HUES6 (cell line): Measurements from ENCODE around the gene LDB3.

ENCODE experiments used
- H3K27ac ChIP-seq: 2 replicates; pipeline ENCODE4 v1.7.0; 2013; ENCODE audit warnings: low read depth, mild to moderate bottlenecking, low read length, inconsistent platforms
- H3K27me3 ChIP-seq: 2 replicates; pipeline ENCODE4 v1.6.1; 2013; ENCODE audit warnings: low read length; ENCODE audit not compliant: control insufficient read depth, insufficient read depth
- H3K36me3 ChIP-seq: 2 replicates; pipeline ENCODE4 v1.6.1; 2013; ENCODE audit warnings: low read length; ENCODE audit not compliant: control insufficient read depth, insufficient read depth
- H3K4me1 ChIP-seq: 2 replicates; pipeline ENCODE4 v1.6.1; 2013; ENCODE audit warnings: low read length; ENCODE audit not compliant: control insufficient read depth, insufficient read depth
- H3K4me3 ChIP-seq: 2 replicates; pipeline ENCODE4 v1.5.1; 2013; ENCODE audit warnings: low read depth, low read length
- H3K9ac ChIP-seq: one replicate; pipeline ENCODE4 v1.6.1; 2013; ENCODE audit warnings: mild to moderate bottlenecking, low read length
- H3K9me3 ChIP-seq: 2 replicates; pipeline ENCODE4 v1.6.1; 2013; ENCODE audit warnings: low read depth, low read length; ENCODE audit not compliant: control insufficient read depth, insufficient read depth

LDB3 gene

DNA sequence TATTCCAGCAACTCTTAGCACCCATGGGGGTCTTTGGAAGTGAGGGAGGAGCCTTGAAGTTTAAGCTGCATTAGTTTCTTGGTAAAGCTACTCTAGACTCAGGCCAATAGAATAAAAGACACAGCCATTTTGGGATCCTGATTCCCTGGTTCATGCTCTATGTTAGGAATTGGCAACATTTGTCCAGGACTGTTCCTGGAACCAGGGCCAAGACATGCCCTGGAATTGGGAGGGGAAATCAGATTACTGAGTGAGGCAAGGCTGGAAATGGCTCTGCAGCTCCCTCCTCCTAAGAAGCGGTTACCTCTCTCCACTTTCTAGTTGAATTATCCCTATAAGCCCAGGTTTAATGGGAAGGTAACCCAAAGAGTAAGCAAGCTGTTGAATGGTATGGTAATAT is 73.9 kb downstream of the LDB3 start:
- H3K9me3 ChIP-seq, result no peaks in the 10 kb centered on the region
- peaks cover 5% of the 10 kb centered on the region; the same call in 1 of the 2 replicates for H3K4me1 ChIP-seq
- no peak overlapping the region for H3K4me3 ChIP-seq
- H3K27me3 ChIP-seq, result no peaks in the 10 kb centered on the region
- no peaks in the 10 kb centered on the region for H3K36me3 ChIP-seq
- H3K27ac ChIP-seq, result no peak overlapping the region
- no peak overlapping the region for H3K9ac ChIP-seq

DNA sequence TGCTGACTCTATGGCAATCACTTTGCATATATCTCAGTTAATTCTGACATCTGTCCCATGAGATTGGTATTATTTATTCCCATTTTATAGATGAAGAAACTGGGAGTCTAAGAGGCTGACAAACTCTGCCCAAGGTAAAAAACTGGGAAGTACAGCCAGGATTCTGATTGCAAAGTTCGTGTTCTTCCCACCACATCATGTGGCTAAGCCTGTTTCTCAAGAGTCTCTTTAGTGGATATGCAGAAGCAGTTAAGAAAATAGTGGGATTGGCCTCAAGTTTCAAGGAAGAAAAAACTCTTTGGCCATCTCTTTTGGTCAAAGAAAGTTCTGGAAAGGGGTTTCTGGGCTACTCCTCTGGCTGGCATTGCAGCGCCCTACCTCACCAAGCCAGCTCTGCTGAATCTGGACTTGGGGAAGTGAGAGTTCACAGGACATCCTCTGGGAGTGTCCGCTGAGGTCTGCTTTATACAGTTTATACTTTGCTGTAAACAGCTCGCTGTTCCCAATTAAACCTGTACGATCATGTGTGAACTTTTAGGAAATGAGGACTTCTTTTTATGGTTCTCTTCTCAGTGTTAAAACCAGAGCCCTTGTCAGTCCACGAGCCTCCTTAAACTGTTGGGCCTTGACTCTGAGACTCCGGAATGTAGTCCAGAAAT is 75.9 kb downstream of the LDB3 start:
- Histone ChIP-seq H3K27me3 (no peaks in the 10 kb centered on the region), H3K36me3 (no peaks in the 10 kb centered on the region), H3K4me1 (peaks cover 5% of the 10 kb centered on the region; the same call in 1 of the 2 replicates), H3K9ac (no peak overlapping the region), H3K9me3 (no peaks in the 10 kb centered on the region), H3K27ac (no peak overlapping the region), H3K4me3 (no peak overlapping the region)

DNA sequence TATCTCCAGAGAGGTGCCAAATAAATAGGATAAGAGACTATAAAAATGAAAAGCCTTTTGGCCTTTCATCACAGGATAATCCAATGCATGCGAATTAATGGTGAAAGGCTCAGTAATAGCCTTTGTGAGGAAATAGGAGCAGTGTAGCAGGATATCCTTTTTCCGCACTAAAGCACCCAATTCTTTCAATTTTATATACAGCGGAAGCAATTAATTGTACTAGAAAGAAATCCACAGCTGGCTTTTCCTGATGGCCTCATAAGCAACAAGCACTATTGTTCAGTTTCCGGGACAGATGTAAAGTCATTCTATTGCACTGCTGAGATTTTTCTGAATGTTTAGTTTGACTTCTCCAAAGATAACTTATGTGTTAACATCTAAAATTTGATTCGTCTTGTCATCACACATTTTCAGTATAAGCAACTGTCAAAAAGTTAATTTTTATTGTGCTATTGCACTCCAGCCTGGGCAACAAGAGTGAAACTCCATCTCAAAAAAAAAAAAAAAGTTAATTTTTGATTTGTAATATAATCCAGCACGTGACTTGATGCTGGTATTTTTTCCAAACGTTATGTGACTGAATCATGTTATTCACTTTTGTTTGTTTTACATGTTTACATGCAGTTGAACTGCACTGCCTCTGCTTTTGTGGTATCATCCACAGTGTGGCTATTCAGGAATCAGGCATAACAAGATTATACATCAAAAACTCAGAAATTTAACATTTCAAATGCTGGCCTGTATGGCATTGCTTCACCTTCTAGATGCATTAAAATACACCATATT is 79.7 kb downstream of the LDB3 start:
- Histone ChIP-seq H3K4me1 (peaks cover 10% of the 10 kb centered on the region), H3K27ac (no peak overlapping the region), H3K9me3 (no peaks in the 10 kb centered on the region), H3K27me3 (no peaks in the 10 kb centered on the region), H3K4me3 (no peak overlapping the region), H3K36me3 (no peaks in the 10 kb centered on the region; the same call in 1 of the 2 replicates), H3K9ac (no peak overlapping the region)

DNA sequence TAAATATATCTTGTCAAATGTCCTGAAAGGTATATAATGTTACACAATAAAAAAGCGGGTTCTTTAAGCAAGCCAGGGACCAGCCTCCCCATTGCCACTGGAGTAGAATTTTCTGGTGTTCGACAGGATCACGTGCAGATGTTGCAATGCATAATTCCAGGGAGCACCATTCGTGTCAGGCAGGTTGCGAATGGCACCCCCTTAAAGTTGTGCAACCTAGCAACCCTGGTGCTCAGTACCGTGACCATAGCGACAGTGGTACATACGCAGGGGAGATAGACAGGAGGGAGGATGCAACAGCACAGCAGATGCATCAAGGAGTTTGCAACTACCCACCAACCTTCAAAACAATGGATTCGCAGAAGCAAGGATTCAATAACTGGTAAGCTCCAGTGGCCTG is 81.5 kb downstream of the LDB3 start:
- peaks cover 23% of the 10 kb centered on the region for H3K4me1 ChIP-seq
- no peak overlapping the region for H3K9ac ChIP-seq
- H3K4me3 ChIP-seq, result no peak overlapping the region
- no peaks in the 10 kb centered on the region; the same call in 1 of the 2 replicates for H3K36me3 ChIP-seq
- no peaks in the 10 kb centered on the region for H3K9me3 ChIP-seq
- no peak overlapping the region for H3K27ac ChIP-seq
- no peaks in the 10 kb centered on the region for H3K27me3 ChIP-seq

DNA sequence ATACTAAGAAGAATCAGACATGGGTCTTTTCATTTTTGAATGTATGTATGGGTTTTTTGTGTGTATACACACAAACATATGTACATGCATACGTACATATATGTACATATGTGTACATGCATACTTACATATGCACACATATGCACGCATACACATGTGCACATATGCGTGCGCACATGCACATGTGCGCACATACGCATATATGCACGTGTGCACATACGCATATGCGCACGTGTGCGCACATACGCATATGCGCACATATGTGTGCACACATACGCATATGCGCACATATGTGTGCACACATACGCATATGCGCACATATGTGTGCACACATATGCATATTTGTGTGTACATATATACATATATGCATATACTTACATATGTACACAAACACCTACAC is 83.2 kb downstream of the LDB3 start:
- Histone ChIP-seq H3K4me1 (peaks cover 29% of the 10 kb centered on the region), H3K9me3 (no peaks in the 10 kb centered on the region), H3K4me3 (no peak overlapping the region), H3K36me3 (no peaks in the 10 kb centered on the region; the same call in 1 of the 2 replicates), H3K27ac (no peak overlapping the region), H3K27me3 (no peaks in the 10 kb centered on the region), H3K9ac (no peak overlapping the region)

DNA sequence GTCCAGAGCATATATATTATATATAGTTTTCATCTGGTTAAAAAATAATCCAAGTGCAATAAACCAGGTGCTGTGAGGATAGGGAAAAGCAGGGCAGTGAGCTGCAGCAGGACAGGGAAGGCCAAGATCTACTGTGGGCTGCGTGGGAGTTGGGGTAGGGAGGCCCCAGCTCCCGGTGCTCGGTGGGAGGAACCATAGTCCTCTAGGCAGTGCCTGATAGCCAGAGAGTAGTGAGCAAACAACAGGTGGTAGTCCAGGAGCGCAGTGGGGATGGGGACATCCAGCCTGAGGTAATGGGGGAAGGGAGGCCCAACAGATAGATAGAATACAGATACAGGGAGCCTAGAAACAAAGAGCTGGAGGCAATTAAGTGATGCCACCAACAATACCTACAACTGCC is 84.0 kb downstream of the LDB3 start:
- Histone ChIP-seq H3K36me3 (no peaks in the 10 kb centered on the region; the same call in 1 of the 2 replicates), H3K4me1 (peaks cover 29% of the 10 kb centered on the region), H3K27me3 (no peaks in the 10 kb centered on the region), H3K27ac (no peak overlapping the region), H3K9me3 (no peaks in the 10 kb centered on the region), H3K4me3 (no peak overlapping the region), H3K9ac (no peak overlapping the region)

DNA sequence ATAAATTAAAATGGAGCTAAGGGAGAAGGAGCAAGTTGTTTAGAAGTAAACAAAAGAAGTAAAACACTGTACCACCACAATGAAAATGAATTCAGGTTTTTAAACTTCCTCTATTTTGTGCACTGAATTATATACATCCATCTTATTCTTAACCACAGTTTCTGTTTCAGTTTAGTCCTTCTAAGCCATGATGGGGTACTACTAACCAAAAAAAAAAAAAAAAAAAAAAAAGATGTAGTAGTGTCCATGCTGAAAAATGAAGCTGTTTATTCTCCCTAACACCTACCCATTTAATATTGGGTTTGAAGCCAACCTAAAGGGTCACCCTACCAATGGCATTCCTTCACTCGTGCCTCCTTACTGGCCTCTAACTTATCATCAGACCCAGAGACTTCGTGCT is 84.7 kb downstream of the LDB3 start:
- Histone ChIP-seq H3K36me3 (no peaks in the 10 kb centered on the region; the same call in 1 of the 2 replicates), H3K27me3 (no peaks in the 10 kb centered on the region), H3K9me3 (no peaks in the 10 kb centered on the region), H3K9ac (no peak overlapping the region), H3K4me3 (no peak overlapping the region), H3K27ac (no peak overlapping the region), H3K4me1 (peaks cover 29% of the 10 kb centered on the region)

DNA sequence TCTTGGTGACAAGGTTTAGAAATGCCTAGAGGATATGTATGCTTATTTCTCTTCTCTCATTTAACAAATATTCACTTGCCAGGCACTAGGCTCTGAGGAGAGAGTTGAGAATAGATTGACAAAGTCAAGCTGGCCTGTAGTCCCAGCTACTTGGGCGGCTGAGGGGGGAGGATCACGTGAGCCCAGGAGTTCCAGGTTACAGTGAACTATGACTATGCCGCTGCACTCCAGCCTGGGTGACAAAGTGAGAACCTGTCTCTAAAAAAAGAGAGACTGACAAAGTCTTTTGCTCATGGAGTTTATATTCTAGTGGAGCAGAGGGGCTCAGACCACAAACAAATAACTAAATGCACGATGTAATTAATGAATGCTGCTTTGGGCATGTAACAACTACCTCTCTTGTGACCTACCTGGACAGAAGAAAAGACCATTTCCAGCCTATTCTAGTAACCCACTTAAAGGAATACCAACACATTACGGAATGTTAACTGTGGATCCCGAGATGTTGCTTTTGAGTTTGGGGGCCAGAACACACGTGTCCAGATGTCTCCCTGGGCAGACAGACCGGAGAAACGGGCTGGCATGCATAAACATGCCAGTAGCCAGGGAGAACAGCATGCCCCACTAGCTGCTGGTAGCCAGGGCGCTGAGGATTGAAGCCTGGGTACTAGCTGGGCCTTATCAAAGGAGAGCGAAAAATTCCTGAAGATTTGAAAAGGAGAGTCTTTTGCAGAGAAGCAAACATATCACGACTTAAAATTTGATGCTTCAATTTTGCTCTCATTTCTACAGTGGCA is 85.5 kb downstream of the LDB3 start:
- H3K36me3 ChIP-seq, result no peaks in the 10 kb centered on the region; the same call in 1 of the 2 replicates
- H3K27me3 ChIP-seq, result no peaks in the 10 kb centered on the region
- no peak overlapping the region for H3K27ac ChIP-seq
- no peak overlapping the region for H3K9ac ChIP-seq
- H3K9me3 ChIP-seq, result no peaks in the 10 kb centered on the region
- H3K4me3 ChIP-seq, result peak overlapping the region; percentile 22; the same call in 1 of the 2 replicates
- H3K4me1 ChIP-seq, result peaks cover 29% of the 10 kb centered on the region

DNA sequence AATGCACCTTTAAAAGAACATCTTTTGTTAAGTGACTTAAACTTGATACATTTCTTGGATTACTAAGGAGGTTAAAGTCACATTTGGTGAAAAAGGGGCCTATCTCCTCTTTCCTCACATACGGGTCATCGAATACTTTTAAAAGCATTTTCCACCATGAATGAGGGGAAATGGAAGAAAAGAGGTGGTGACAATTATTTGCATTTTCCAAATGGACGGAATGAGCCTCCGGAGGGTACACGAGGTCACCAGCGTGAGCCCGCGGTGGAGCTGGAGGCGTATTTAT is 87.1 kb downstream of the LDB3 start:
- Histone ChIP-seq H3K27ac (peak overlapping the region; percentile 97), H3K27me3 (no peaks in the 10 kb centered on the region), H3K4me1 (peaks cover 32% of the 10 kb centered on the region), H3K36me3 (no peaks in the 10 kb centered on the region; the same call in 1 of the 2 replicates), H3K9ac (peak overlapping the region; percentile 92), H3K9me3 (no peaks in the 10 kb centered on the region), H3K4me3 (peak overlapping the region; percentile 77)

DNA sequence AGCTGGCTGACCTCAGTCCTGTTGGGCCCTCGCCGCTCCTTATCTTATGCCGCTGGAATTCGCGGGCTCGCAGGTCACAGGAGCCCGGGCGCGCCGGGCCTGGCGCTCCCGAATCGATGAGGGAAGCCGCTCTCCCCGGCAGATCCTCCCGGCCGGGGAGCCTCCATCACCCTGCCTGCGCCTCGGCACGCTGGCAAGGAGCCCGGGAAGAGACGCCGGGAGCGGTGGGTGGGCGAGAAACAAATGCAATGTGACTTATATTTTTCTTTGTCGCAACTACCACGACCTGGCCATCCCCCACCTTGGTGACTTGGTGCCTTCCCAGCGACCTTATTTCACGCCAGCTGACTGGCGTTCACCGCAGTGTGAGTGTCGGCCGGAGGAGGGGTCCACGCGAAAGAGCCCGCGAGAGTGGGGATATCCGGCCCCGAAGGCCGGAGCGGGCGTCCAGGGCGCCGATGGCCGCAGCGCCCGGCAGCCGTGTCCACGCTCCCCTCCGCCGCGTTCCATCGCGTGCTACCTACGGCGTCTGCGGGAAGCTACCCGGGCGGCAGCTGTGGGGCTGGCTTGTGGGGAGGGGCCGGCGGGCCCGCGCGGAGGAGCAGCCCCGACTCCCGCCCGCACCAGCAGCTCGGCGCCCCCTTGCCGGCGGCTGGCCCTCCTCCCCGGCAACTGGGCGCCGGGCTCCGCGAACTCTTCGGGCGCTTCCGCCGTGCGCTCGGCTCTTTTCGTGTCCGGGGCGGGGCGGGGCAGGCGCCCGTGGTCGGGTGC is 87.6 kb downstream of the LDB3 start:
- Histone ChIP-seq H3K9ac (peak overlapping the region; percentile 92), H3K36me3 (peaks cover 5% of the 10 kb centered on the region; the same call in 1 of the 2 replicates), H3K4me3 (peak overlapping the region; percentile 77), H3K27ac (peak overlapping the region; percentile 97), H3K27me3 (no peaks in the 10 kb centered on the region), H3K4me1 (peaks cover 37% of the 10 kb centered on the region), H3K9me3 (no peaks in the 10 kb centered on the region)
